Mucosa of rectum (tissue), 2 donors: ENCODE results near the gene PRMT9.
A peak's percentile ranks its signal among the peaks of the same experiment; 100 is the strongest.

Source experiments
- H3K27ac ChIP-seq, 2 donors: one replicate each; pipeline ENCODE4 v1.7.0; 2013; ENCODE audit warnings: inconsistent platforms in 2 of 2, low read depth in 2 of 2, low read length in 2 of 2
- H3K27me3 ChIP-seq, 2 donors: one replicate each; pipeline ENCODE4 v1.7.0; 2013; ENCODE audit warnings: low read length in 2 of 2; ENCODE audit not compliant: control insufficient read depth in 2 of 2, insufficient read depth in 2 of 2
- H3K36me3 ChIP-seq, 2 donors: one replicate each; pipeline ENCODE4 v1.7.0; 2013; ENCODE audit warnings: low read length in 2 of 2; ENCODE audit not compliant: control insufficient read depth in 2 of 2, insufficient read depth in 2 of 2
- H3K4me1 ChIP-seq, 2 donors: one replicate each; pipeline ENCODE4 v1.7.0; 2013; ENCODE audit warnings: low read length in 2 of 2, mild to moderate bottlenecking in 1 of 2; ENCODE audit not compliant: control insufficient read depth in 2 of 2, insufficient read depth in 2 of 2
- H3K4me3 ChIP-seq, 2 donors: one replicate each; pipeline ENCODE4 v1.7.0; 2013; ENCODE audit warnings: low read length in 2 of 2
- H3K9ac ChIP-seq, 2 donors: one replicate each; pipeline ENCODE4 v1.7.0; 2013; ENCODE audit warnings: low read length in 2 of 2, low read depth in 1 of 2, mild to moderate bottlenecking in 1 of 2
- H3K9me3 ChIP-seq, 2 donors: one replicate each; pipeline ENCODE4 v1.7.0; 2013; ENCODE audit warnings: low read length in 2 of 2; ENCODE audit not compliant: control insufficient read depth in 2 of 2
- donor health status: healthy.
- donor health status: Normal muscosa, but diverticular disease.

PRMT9 gene

GRCh38 chr4:147683717-147684700, at the start of gene PRMT9:
PRMT9 (minus strand) TSS chr4:147684163; CDS start chr4:147683987, 176 bp downstream.
- H3K27ac ChIP-seq, result peak within 1 kb of the TSS; percentile 87
- no peaks in the 10 kb centered on the region for H3K9me3 ChIP-seq
- H3K9ac ChIP-seq, result peak within 1 kb of the TSS; percentile 94 to 95
- no peaks in the 10 kb centered on the region for H3K27me3 ChIP-seq
- H3K4me1 ChIP-seq, result peaks cover 0 to 11% of the 10 kb centered on the region in 2 donors
- no peaks in the 10 kb centered on the region for H3K36me3 ChIP-seq
- H3K4me3 ChIP-seq, result peak within 1 kb of the TSS; percentile 92 to 93

DNA sequence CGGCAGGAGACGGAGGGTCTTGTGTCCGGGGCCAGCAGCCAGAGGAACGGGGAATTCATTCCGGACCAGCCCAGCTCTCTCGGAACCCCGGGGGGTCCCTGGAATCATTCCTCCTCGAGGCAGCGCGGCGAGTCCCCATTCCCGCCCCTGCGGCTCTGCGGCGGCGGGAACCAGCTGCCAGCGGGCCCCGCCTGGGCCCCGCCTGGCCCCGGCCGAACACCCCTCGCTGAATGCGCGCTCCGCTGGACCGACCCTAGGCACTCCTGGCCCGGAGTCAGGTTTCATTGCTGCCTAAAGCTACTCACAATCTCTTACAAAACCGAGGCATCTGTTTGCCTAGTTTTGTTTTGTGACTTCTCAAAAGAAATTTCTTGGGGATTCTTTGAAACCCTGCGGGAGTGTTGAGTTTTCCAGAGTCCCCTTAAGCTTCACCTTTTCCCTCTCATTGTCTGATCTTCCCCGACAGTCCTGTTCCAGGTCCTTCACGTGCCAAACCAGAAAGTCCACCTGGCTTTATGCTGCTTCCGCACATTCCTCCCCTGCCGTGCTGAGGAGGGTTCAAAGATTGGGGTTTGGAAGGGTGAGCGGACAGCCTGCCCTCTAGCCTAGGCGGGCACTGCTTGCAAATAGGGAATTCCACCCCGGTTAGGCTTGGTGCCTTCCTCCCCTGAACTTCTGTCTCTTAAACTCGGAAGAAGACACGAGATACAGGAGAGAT, 48.7 kb upstream of the PRMT9 start:
- H3K27ac ChIP-seq, result peak overlapping the region; percentile 83 to 89
- no peaks in the 10 kb centered on the region for H3K9me3 ChIP-seq
- H3K9ac ChIP-seq, result peak overlapping the region; percentile 48 to 82
- no peaks in the 10 kb centered on the region for H3K36me3 ChIP-seq
- H3K27me3 ChIP-seq, result peaks cover 12 to 13% of the 10 kb centered on the region in 2 donors
- H3K4me3 ChIP-seq, result peak overlapping the region; percentile 74 to 82
- H3K4me1 ChIP-seq, result peaks cover 10 to 14% of the 10 kb centered on the region in 2 donors

GRCh38 chr4:147731580-147732517, 47.9 kb upstream of the PRMT9 start, which contains the start of gene ARHGAP10:
ARHGAP10 (plus strand) TSS chr4:147732088; CDS start chr4:147732302, 214 bp downstream.
- Histone ChIP-seq H3K9me3 (no peaks in the 10 kb centered on the region), H3K4me1 (peaks cover 10 to 14% of the 10 kb centered on the region in 2 donors), H3K27me3 (peaks cover 12 to 13% of the 10 kb centered on the region in 2 donors), H3K4me3 (peak within 1 kb of the TSS; percentile 74 to 82), H3K36me3 (no peaks in the 10 kb centered on the region), H3K9ac (peak within 1 kb of the TSS; percentile 60 to 82), H3K27ac (peak within 1 kb of the TSS; percentile 83 to 89)

GRCh38 chr4:147730333-147730732, 46.4 kb upstream of the PRMT9 start:
- Histone ChIP-seq H3K4me1 (peaks cover 5 to 14% of the 10 kb centered on the region in 2 donors), H3K27ac (no peak overlapping the region), H3K27me3 (peaks cover 9 to 12% of the 10 kb centered on the region in 2 donors), H3K9me3 (no peaks in the 10 kb centered on the region), H3K4me3 (no peak overlapping the region), H3K9ac (no peak overlapping the region), H3K36me3 (no peaks in the 10 kb centered on the region)

DNA sequence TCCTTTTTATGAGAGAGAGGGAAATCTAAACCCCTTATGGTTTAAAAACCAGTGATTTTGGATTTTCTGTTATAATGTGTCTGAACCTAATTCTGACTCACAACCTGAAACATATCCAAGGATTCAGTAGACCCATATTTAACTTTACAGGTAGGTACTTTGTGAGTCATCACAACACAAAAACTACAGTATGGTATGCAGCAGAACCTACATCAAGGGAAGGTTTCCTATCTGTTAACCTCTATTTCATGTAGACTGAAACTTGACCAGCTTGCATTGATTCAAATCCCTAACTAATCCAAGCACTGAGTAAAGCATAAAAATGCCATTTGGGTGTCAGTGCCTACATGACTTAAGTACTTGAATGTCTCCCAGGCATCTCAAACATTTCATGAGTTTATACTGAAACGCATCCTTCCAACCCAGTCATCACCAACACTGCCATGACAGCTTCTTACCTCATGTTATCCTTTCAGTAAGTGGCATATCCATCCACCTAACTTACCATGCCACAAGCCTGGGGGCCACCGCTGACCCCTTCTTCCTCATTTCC, 43.6 kb upstream of the PRMT9 start:
- H3K36me3 ChIP-seq, result no peaks in the 10 kb centered on the region
- H3K4me3 ChIP-seq, result no peak overlapping the region
- no peak overlapping the region for H3K9ac ChIP-seq
- peaks cover 0 to 3% of the 10 kb centered on the region in 2 donors for H3K27me3 ChIP-seq
- H3K9me3 ChIP-seq, result no peaks in the 10 kb centered on the region
- no peak overlapping the region for H3K27ac ChIP-seq
- H3K4me1 ChIP-seq, result peaks cover 4 to 5% of the 10 kb centered on the region in 2 donors

- H3K36me3 ChIP-seq, result no peaks in the 10 kb centered on the region
- H3K4me3 ChIP-seq, result no peak overlapping the region
- no peaks in the 10 kb centered on the region for H3K27me3 ChIP-seq
- H3K9ac ChIP-seq, result no peak overlapping the region
- no peak overlapping the region for H3K27ac ChIP-seq
- no peaks in the 10 kb centered on the region for H3K9me3 ChIP-seq
- no peaks in the 10 kb centered on the region for H3K4me1 ChIP-seq
These were observed 41.7 kb upstream of the PRMT9 start for GRCh38 chr4:147725673-147726072.

- Histone ChIP-seq H3K4me1 (no peaks in the 10 kb centered on the region), H3K36me3 (no peaks in the 10 kb centered on the region), H3K9me3 (no peaks in the 10 kb centered on the region), H3K4me3 (no peak overlapping the region), H3K27me3 (no peaks in the 10 kb centered on the region), H3K27ac (no peak overlapping the region), H3K9ac (no peak overlapping the region)
These were observed 40.7 kb upstream of the PRMT9 start for GRCh38 chr4:147724468-147725201.

DNA sequence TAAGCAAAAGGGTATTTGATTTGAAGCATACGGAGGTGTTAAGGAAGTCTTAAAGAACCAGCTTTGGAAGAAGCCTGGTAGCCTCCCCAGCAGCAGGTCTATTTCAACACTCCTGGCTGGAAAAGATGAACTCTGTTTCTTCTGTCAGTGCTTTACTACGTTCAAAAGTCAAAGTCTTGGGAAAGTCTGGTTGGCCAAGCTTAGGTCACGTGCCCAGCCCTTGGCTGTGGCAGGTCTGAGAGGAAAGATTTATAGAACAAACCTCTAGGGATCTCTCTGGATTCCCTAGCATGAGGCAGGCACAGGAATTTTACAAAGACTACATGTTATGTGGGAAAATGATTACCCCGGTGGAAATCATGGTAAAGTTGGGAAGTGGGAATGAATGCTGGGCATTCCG, 39.4 kb upstream of the PRMT9 start:
- no peaks in the 10 kb centered on the region for H3K36me3 ChIP-seq
- no peaks in the 10 kb centered on the region for H3K4me1 ChIP-seq
- no peaks in the 10 kb centered on the region for H3K9me3 ChIP-seq
- no peak overlapping the region for H3K4me3 ChIP-seq
- H3K9ac ChIP-seq, result no peak overlapping the region
- no peaks in the 10 kb centered on the region for H3K27me3 ChIP-seq
- no peak overlapping the region for H3K27ac ChIP-seq

DNA sequence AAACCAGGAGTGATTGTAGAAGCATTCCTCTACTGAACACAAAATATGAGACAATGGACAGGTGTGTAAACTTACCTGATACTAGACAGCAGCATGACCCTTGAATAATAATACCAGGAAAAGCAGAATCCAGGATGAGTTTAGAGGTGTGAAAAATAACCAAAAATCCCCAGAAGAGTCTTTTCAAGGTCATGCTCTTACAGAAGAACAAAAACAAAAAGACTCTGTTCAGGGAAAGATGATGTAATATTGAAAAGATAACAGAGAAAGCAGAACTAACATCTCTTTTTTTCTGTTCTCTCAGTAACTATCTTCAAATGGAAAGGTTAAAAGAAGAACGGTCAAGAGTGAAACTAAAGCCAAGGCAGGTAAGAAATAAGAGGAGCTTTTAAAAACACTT, 33.9 kb upstream of the PRMT9 start:
- Histone ChIP-seq H3K9ac (no peak overlapping the region), H3K36me3 (no peaks in the 10 kb centered on the region), H3K27ac (no peak overlapping the region), H3K9me3 (no peaks in the 10 kb centered on the region), H3K27me3 (no peaks in the 10 kb centered on the region), H3K4me3 (no peak overlapping the region), H3K4me1 (no peaks in the 10 kb centered on the region)
